Heart left ventricle (tissue), 16 donors: ENCODE results near the gene IZUMO2. TPM values are rescaled to one million over a fixed set of nuclear protein-coding genes. Genes with fewer than 3 reads are reported as not detected.

Experiments used
- ATAC-seq, 4 donors: fragments of 200-7000 bp; cut with Tn5 transposase; one replicate each; pipeline ENCODE4 v1.9.1; 2020 to 2022; ENCODE audit warnings: moderate library complexity in 4 of 4, mild to moderate bottlenecking in 3 of 4, moderate number of reproducible peaks in 1 of 4
- DNase-seq, 5 donors: peaks; one replicate each; pipeline ENCODE4 v3.0.0-alpha.2; 2020
- H3K27ac ChIP-seq, 12 donors: fragments of 200-600 bp; sonication (generic) in 4 of 12; one replicate each; pipeline versions ENCODE4 v1.5.0 to v1.8.0; 2016 to 2022; ENCODE audit warnings: mild to moderate bottlenecking in 2 of 12
- H3K27me3 ChIP-seq, 9 donors: fragments of 200-600 bp; sonication (generic) in 2 of 9; one replicate each; pipeline versions ENCODE4 v1.5.1 to v1.8.0; 2016 to 2022; ENCODE audit warnings: mild to moderate bottlenecking in 3 of 9
- H3K36me3 ChIP-seq, 9 donors: fragments of 200-600 bp; sonication (generic) in 2 of 9; one replicate each; pipeline versions ENCODE4 v1.5.0 to v1.8.0; 2018 to 2022; ENCODE audit warnings: mild to moderate bottlenecking in 2 of 9
- H3K4me1 ChIP-seq, 12 donors: fragments of 200-600 bp; sonication (generic) in 4 of 12; one replicate each; pipeline versions ENCODE4 v1.5.0 to v1.8.0; 2016 to 2022; ENCODE audit warnings: mild to moderate bottlenecking in 3 of 12
- H3K4me3 ChIP-seq, 12 donors: fragments of 200-600 bp; sonication (generic) in 4 of 12; one replicate each; pipeline versions ENCODE4 v1.5.0 to v1.8.0; 2017 to 2022; ENCODE audit warnings: mild to moderate bottlenecking in 9 of 12, moderate library complexity in 4 of 12
- H3K9me3 ChIP-seq, 12 donors: fragments of 200-600 bp; sonication (generic) in 4 of 12; one replicate each; pipeline versions ENCODE4 v1.5.0 to v1.8.0; 2016 to 2022; ENCODE audit warnings: mild to moderate bottlenecking in 1 of 12
- CTCF ChIP-seq, 12 donors: fragments of 200-600 bp; sonication (generic) in 4 of 12; IDR thresholded peaks; one replicate each; pipeline versions ENCODE4 v1.5.0 to v1.8.0; 2018 to 2022; ENCODE audit warnings: antibody characterized with exemption in 12 of 12, mild to moderate bottlenecking in 5 of 12
- POLR2A ChIP-seq, 2 donors: fragments of 450-650 bp; IDR thresholded peaks; one replicate each; pipeline ENCODE4 v1.6.1; 2017; ENCODE audit warnings: antibody characterized with exemption in 2 of 2, mild to moderate bottlenecking in 2 of 2, moderate library complexity in 2 of 2
- WGBS, 4 donors: extraction: QIAGEN DNeasy Blood & Tissue Kit in 2 of 4; methylation state at CpG; one replicate each; pipeline versions ENCODE4 v1.1.5 to v1.1.7; 2013 to 2018; 5-methylcytosine and 5-hydroxymethylcytosine counted together
- intact Hi-C, 10 donors: fragments of 100-400 bp; cut with DNase I; formaldehyde crosslinking; loops; one replicate each; pipeline versions ENCODE4 v1.11.1 to v1.14.2; 2022
- polyA plus RNA-seq, 2 donors: library from polyadenylated mRNA; stranded (reverse); fragments of 200-250 nt; gene quantifications; one replicate each; pipeline ENCODE4 v1.2.3, GENCODE V29; 2013
- total RNA-seq, 9 donors: library from RNA; depleted of rRNA in 2 of 9; stranded (reverse); fragments of >200 nt in 2 of 9; fragmentation: NEBNext Ultra II Directional in 3 of 9; extraction: Animal tissue kit (Norgen Biotek cat#: 25700) in 3 of 9; gene quantifications; one replicate each; pipeline versions ENCODE4 v1.1.0 to v1.2.4, GENCODE V29; 2016 to 2023
- donor health status: ischemic (EF 13 %, LVEDD 7.1; RV severe dilation, severe dysfunction).
- donor health status: healthy with polysubstance abuse.
- donor health status: DM: no; HTN: yes; CAD: no.
- donor health status: DM: no; HTN: no; CAD: no.
- donor health status: ischemic (EF 25% LVEDD 6.9; RV normal size, moderate dysfunction).
- donor health status: ischemic (EF 25% LVEDD 5.7; RV mildly dilated, moderate dysfunction).
- donor health status: healthy.
- donor health status: DM: yes; HTN: yes; CAD: no.
- donor health status: ischemic (EF 35%, LVEDD 5.7; RV mildly dilated, moderate dysfunction).
- donor health status: nonischemic (EF 11% LVEDD 7.7; RV severe dilation, severe dysfunction).
- donor health status: DM: yes; HTN: yes; CAD: no.
- donor health status: PGD.
- donor health status: ischemic (EF 29% LVEDD 5.4; RV normal size, mild dysfunction).
- donor health status: nonischemic (EF 23%, LVEDD 6.1; RV moderate dilation, normal function).

Gene IZUMO2
- total and polyA plus RNA-seq, 11 donors = not detected

- no peak for TF ChIP-seq CTCF (IDR thresholded peaks at IDR 0.05)
- no peak for TF ChIP-seq POLR2A (IDR thresholded peaks at IDR 0.05)
- no peak for DNase-seq
- Histone ChIP-seq H3K9me3 (peaks cover 0 to 4% (median 0%) of the 10 kb centered on the region in 12 donors), H3K4me3 (no peak overlapping the region), H3K27me3 (no peaks in the 10 kb centered on the region), H3K4me1 (no peaks in the 10 kb centered on the region), H3K27ac (no peak overlapping the region), H3K36me3 (no peaks in the 10 kb centered on the region)
- 44 to 79% (median 61%) methylated on average over 1 of the region's 1 CpG for WGBS, 4 donors
- intact Hi-C loops = no loop called here
- no peak for ATAC-seq
These were observed 15.2 kb upstream of the IZUMO2 start for GRCh38 chr19:50178320-50178719.

DNA sequence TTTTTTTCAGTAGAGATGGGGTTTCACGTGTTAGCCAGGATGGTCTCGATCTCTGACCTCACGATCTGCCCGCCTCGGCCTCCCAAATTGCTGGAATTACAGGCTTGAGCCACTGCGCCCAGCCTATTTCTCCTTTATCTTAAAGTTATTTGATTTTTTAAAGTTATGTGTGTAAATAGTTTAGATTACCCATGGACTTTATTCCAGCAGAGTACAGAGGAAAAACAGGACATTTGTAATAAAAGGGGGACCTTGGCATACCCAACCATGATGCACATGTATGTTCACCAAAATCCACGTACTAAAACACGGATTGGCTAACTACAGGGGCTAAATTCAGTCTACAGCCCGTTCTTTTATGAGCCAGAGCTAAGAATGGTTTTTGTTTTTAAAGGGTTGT is 13.7 kb upstream of the IZUMO2 start:
- Histone ChIP-seq H3K27ac (no peak overlapping the region), H3K9me3 (peaks cover 0 to 4% (median 0%) of the 10 kb centered on the region in 12 donors), H3K4me1 (no peaks in the 10 kb centered on the region), H3K27me3 (no peaks in the 10 kb centered on the region), H3K36me3 (no peaks in the 10 kb centered on the region), H3K4me3 (no peak overlapping the region)
- WGBS, 4 donors = 86 to 89% (median 87%) methylated on average over 9 of the region's 9 CpGs
- TF ChIP-seq CTCF (IDR thresholded peaks at IDR 0.05) (no peak), POLR2A (IDR thresholded peaks at IDR 0.05) (no peak)
- ATAC-seq = no peak
- intact Hi-C loops = no loop called here
- DNase-seq = no peak

GRCh38 chr19:50175924-50176323 is 12.8 kb upstream of the IZUMO2 start:
- Histone ChIP-seq H3K27ac (no peak overlapping the region), H3K9me3 (peaks cover 0 to 4% (median 0%) of the 10 kb centered on the region in 12 donors), H3K27me3 (no peaks in the 10 kb centered on the region), H3K4me3 (no peak overlapping the region), H3K4me1 (no peaks in the 10 kb centered on the region), H3K36me3 (no peaks in the 10 kb centered on the region)
- DNase-seq (no peak), ATAC-seq (no peak)
- TF ChIP-seq POLR2A (IDR thresholded peaks at IDR 0.05) (no peak), CTCF (IDR thresholded peaks at IDR 0.05) (no peak)
- intact Hi-C loops = no loop called here
- 76 to 86% (median 82%) methylated on average over 10 of the region's 10 CpGs for WGBS, 4 donors

- intact Hi-C loops = no loop called here
- WGBS, 4 donors = 56 to 62% (median 58%) methylated on average over 5 of the region's 5 CpGs
- ATAC-seq = no peak
These were observed 11.2 kb upstream of the IZUMO2 start for GRCh38 chr19:50174100-50174793.

More at GRCh38 chr19:50174100-50174793, 11.2 kb upstream of the IZUMO2 start:
- Histone ChIP-seq H3K4me1 (no peaks in the 10 kb centered on the region), H3K36me3 (no peaks in the 10 kb centered on the region), H3K27ac (no peak overlapping the region), H3K4me3 (no peak overlapping the region), H3K27me3 (peaks cover 0 to 4% (median 0%) of the 10 kb centered on the region in 9 donors), H3K9me3 (no peaks in the 10 kb centered on the region)
- TF ChIP-seq CTCF (IDR thresholded peaks at IDR 0.05) = no peak
- no peak for TF ChIP-seq POLR2A (IDR thresholded peaks at IDR 0.05)
- no peak for DNase-seq
